Adipose tissue (tissue), 3 donors: Measurements from ENCODE around the gene CDYL. TPM values are rescaled to one million over a fixed set of nuclear protein-coding genes. Genes with fewer than 3 reads are reported as not detected.

Experiments
- H3K27ac ChIP-seq: one replicate; pipeline ENCODE4 v1.5.1; 2013; ENCODE audit warnings: low read depth, low read length
- WGBS, 3 donors: extraction: QIAGEN DNeasy Blood & Tissue Kit; methylation state at CpG; one replicate each; pipeline ENCODE4 v1.1.7; 2013; 5-methylcytosine and 5-hydroxymethylcytosine counted together
- polyA plus RNA-seq, 3 donors: library from polyadenylated mRNA; stranded (reverse); fragments of 200-250 nt; gene quantifications; one replicate each; pipeline ENCODE4 v1.2.3, GENCODE V29; 2013
- donor health status: healthy with polysubstance abuse.
- donor health status: Bipolar disorder and iron deficiency.
- donor health status: healthy.

Gene CDYL
- polyA plus RNA-seq, 3 donors = 3.3 to 10.7 (median 8.2) TPM

DNA sequence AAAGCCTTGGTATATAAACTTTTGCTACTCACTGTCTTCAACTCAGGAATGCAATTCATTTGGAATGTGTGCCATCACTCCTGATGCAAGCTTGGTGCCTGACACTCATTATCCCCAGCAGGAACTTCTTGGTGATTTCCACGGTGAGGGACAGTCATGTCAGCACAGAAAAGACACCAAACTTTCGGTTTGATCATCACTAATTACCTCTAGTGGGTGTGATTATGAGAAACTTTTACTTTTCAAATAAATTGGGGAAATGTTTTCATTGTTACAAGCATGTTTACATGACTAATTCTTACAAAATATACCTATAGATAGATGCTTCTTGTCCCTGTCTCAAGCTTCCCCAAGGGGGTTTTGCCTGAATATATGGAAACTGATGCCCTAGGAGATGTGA lies 186.7 kb downstream of the CDYL start:
- WGBS, 3 donors = 70 to 83% (median 80%) methylated on average over 2 of the region's 2 CpGs
- H3K27ac ChIP-seq = no peak overlapping the region

DNA sequence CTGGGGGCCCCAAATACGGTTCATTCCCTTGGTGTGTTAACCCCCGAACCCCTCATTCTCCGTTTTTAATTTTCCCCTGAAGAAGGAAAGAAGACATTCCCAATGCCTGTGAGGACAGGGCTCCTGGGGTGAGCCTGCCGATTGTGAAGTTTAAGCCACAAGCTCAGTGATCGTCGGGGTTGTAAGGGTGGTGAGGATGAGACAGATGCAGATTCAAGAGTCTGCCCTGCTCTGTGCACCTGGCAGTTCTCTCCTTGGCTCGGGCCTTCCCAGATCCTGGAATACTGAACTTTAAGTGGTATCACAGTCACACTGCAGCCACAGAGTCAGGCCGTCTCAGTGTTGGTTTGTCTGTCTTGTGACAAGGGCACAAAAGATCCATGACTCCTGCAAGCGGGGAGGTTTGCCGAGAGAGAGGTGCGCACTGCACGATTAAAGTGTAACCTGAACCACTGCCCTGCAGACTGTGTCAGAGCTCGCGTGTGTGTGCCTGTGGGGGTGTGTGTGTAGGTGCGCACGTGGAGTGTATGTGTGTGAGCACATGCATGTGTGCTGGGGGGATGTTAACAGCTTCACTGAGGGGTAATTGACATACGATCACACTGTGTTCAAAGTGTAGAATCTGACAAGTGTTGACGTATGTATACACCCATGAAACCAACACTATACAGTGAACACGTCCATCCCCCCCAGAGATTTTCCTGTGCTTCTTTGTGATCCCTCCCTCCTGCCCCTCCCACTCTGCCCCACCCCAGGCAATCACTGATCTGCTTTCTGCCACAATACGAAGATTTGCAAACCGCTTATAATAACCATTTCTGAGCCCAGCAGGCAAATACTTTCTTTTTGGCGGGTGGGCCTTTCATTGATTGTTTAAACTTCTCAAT lies 188.7 kb downstream of the CDYL start:
- 58 to 80% (median 74%) methylated on average over 22 of the region's 22 CpGs for WGBS, 3 donors
- no peak overlapping the region for H3K27ac ChIP-seq

DNA sequence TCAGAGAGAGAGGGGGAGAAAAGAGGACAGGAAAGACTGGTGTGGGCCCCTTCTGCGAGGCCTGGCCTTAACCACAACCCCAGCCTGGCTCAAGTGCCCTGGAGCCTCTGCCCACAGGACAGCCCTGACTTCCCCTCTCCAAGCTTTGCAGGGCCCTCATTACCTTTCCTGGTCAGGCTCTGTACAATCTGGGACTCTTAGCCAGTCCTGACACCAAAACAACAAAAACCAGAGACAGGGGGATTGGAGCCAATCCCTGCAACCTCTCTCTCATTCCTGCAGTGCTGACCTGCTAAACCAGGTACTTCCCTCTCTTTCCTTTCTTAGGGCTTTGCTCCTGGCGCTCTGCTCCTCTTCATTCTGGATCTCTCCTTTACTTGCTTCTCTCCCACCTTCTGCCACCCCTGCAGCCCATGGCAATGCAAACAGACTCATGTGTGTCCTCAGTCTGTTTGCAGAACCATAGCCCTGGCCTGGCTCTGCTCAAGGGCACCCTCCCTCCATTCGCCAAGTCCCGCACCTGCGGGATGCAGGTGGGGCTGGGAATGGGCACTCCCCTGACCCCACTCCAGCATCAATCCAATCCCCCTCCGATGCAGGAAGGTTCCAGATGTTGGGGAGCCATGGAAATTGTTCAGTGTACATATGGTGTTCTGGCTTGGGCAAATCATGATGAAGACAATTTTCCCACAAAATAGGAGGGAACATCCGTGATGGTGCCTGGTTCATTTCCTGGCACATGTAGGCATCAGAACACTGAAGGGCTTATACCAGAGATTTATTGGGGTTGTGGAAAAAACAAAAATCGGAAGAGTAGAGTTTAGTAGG lies 189.6 kb downstream of the CDYL start:
- H3K27ac ChIP-seq = no peak overlapping the region
- WGBS, 3 donors = 76 to 88% (median 87%) methylated on average over 8 of the region's 8 CpGs

GRCh38 chr6:4967301-4968030 lies 191.3 kb downstream of the CDYL start:
- H3K27ac ChIP-seq = no peak overlapping the region
- WGBS, 3 donors = 85 to 89% (median 88%) methylated on average over 5 of the region's 5 CpGs

- 86 to 94% (median 93%) methylated on average over 8 of the region's 8 CpGs for WGBS, 3 donors
- no peak overlapping the region for H3K27ac ChIP-seq
Observed at GRCh38 chr6:4969609-4970285, 193.5 kb downstream of the CDYL start.

DNA sequence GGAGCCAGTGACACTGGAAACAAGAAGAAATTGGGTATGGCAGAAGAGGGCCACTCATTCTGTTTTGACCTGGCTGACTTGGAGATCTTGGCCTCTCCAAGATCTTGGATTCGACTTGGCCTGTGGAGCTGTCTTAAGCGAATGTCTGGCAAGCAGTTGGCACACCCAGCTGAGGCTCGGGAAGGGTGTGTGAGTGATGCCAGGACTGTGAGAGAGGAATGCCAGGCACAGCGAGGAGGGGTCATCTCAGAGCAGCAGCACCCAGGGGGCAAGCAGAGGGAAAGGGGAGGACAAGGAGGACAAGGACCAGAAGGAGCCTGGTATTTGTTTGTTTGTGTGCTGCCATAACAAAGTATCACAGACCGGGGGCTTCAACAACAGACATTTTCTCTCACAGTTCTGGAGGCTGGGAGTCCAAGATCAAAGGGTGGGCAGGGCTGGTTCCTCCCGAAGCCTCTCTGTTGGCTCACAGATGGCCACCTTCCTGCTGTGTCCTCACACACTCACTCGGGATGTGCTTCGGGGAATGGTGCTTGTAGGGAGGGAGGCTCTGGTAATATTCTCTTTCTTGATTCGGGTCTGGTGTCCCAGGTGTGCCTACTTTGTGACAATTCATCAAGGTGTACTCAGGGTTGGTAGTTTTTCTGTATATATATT lies 194.7 kb downstream of the CDYL start:
- 54 to 76% (median 65%) methylated on average over 9 of the region's 9 CpGs for WGBS, 3 donors
- H3K27ac ChIP-seq = no peak overlapping the region

- 77 to 92% (median 84%) methylated on average over 7 of the region's 7 CpGs for WGBS, 3 donors
- no peak overlapping the region for H3K27ac ChIP-seq
Observed at GRCh38 chr6:4971851-4972250, 195.6 kb downstream of the CDYL start.

DNA sequence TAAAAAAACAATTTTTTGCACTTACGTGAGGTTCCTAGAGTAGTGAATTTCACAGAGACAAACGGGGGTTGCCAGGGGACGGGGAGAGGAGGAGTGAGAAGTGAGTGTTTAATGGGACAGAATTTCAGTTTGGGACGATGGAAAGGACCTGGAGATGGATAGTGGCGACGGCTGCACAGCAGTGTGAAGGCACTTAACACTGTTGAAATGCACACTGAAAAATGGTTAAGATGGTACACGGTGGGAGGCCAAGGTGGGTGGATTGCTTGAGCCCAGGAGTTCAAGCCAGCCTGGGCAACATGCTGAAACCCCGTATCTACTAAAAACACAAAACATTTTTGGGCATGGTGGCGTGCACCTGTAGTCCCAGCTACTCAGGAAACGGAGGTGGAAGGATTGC lies 196.2 kb downstream of the CDYL start:
- 78 to 88% (median 84%) methylated on average over 10 of the region's 10 CpGs for WGBS, 3 donors
- H3K27ac ChIP-seq = no peak overlapping the region

GRCh38 chr6:4973415-4973814 lies 197.2 kb downstream of the CDYL start:
- WGBS, 3 donors = 86 to 93% (median 91%) methylated on average over 13 of the region's 13 CpGs

GRCh38 chr6:4973982-4974745 lies 198.0 kb downstream of the CDYL start:
- WGBS, 3 donors = 30 to 48% (median 34%) methylated on average over 14 of the region's 14 CpGs
- no peak overlapping the region for H3K27ac ChIP-seq

More at GRCh38 chr6:4973415-4973814, 197.2 kb downstream of the CDYL start:
- H3K27ac ChIP-seq = no peak overlapping the region

- H3K27ac ChIP-seq = no peak overlapping the region
- 79 to 81% (median 80%) methylated on average over 8 of the region's 8 CpGs for WGBS, 3 donors
Observed at GRCh38 chr6:4974962-4975361, 198.8 kb downstream of the CDYL start.

GRCh38 chr6:4975506-4975905 lies 199.3 kb downstream of the CDYL start:
- 61 to 67% (median 65%) methylated on average over 3 of the region's 3 CpGs for WGBS, 3 donors
- no peak overlapping the region for H3K27ac ChIP-seq

DNA sequence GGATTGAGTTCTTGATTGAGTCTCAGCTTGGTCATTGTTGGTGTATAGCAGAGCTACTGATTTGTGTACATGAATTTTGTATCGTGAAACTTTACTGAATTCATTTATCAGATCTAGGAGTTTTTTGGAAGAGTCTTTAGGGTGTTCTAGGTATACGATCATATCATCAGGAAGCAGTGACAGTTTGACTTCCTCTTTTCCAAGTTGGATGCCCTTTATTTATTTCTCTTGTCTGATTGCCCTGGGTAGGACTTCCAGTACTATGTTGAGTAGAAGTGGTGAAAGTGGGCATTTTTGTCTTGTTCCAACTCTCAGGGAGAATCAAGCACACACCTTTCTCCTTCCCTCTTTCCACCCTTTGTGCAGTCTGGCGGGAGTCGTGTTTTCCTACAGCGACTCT lies 201.3 kb downstream of the CDYL start:
- 61 to 72% (median 63%) methylated on average over 5 of the region's 5 CpGs for WGBS, 3 donors
- no peak overlapping the region for H3K27ac ChIP-seq

GRCh38 chr6:4979426-4979825 lies 203.2 kb downstream of the CDYL start:
- H3K27ac ChIP-seq = no peak overlapping the region
- WGBS, 3 donors = 65 to 85% (median 75%) methylated on average over 3 of the region's 3 CpGs

DNA sequence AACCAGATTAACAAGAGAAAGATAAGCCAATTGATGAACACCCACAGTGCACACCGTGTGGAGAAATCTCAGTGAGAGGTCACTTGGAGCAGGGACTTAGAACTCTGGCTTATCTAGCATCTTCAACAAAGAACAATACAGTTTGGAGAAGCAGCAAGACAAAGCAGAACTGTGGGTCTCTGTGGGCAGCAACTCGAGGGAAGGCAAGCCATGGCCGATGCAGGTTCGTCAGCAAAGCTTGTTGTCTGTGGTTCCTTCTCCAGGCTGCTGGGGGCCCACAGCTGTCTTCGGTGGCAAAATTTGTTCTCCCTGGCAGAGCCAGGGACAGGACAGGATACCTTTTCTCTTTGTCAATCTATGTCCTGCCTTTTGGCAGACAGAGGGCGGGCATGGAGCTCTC lies 205.6 kb downstream of the CDYL start:
- 42 to 53% (median 52%) methylated on average over 5 to 6 of the region's 6 CpGs for WGBS, 3 donors

DNA sequence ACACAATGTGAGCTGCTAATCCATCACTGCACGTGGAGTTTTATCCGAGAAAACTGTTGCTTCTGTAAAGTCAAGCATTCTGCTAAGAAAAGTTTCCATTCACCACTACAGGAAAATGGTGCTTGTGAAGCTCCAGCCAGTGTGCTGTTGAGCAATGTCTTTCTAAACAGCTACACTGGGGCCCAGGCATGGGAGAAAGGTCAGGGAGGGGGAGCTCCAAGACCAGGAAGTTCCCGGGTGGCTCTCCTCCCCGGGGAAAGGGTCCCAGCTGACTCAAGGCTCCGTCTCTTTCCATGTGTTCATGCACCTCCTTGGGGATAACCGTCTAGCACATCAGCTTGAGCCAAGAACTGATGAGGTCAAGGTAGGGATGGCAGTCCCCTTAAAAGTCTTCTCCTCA lies 207.1 kb downstream of the CDYL start:
- WGBS, 3 donors = 62 to 71% (median 66%) methylated on average over 6 of the region's 6 CpGs
- no peak overlapping the region for H3K27ac ChIP-seq

More for the DNA sequence above, 205.6 kb downstream of the CDYL start:
- H3K27ac ChIP-seq = no peak overlapping the region

DNA sequence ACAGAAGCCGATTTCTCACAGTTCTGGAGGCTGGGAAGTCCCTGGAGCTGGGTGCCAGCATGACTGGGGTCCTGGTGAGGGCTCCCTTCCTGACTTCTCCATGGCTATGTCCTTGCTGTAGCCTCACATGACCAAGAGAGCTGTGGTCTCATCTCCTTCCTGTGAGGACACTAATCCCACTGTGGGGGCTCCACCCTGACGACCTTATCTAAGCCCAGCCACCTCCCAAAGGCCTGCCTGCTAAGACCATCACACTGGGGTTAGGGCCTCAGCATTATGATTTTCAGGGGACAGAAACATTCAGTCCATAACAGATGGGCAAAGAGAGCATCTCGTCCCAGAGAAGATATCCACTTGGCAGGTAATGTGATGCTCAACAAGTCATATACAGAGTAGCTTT lies 210.8 kb downstream of the CDYL start:
- no peak overlapping the region for H3K27ac ChIP-seq
- 74 to 78% (median 76%) methylated on average over 3 of the region's 3 CpGs for WGBS, 3 donors
